OCI-LY3 (cell line): Measurements from ENCODE around the gene SSC5D.

ENCODE experiments used
- CTCF ChIP-seq: fragments of 200-600, 300-600 bp; sonication (generic); IDR thresholded peaks from 2 replicates; pipeline ENCODE4 v1.5.1; 2014; ENCODE audit warnings: antibody characterized with exemption, low read length, low read depth
- EZH2phosphoT487 ChIP-seq: fragments of 200-600 bp; shearing (Covaris generic); IDR thresholded peaks from 2 replicates; pipeline ENCODE4 v1.6.1; 2018; ENCODE audit warnings: antibody characterized with exemption, mixed run types, low read depth

GRCh38 chr19:55484593-55485438 lies 3.4 kb upstream of the SSC5D start, which contains the start of gene NAT14:
- TF ChIP-seq CTCF (no peak), EZH2phosphoT487 (no peak)
